CD4-positive, CD25-positive, alpha-beta regulatory T cell (primary cell): ENCODE data around the gene SH3BP5. TPM values are rescaled to one million over a fixed set of nuclear protein-coding genes. Genes with fewer than 3 reads are reported as not detected.

ENCODE experiments used
- ATAC-seq, 2 donors: fragments of 150-1000 bp; cut with Tn5 transposase; one replicate each; pipeline ENCODE4 v1.10.0; 2021; ENCODE audit warnings: low read depth in 2 of 2, moderate number of reproducible peaks in 2 of 2, moderate library complexity in 1 of 2
- DNase-seq, 3 donors: peaks; one replicate each; pipeline versions ENCODE4 v3.0.0 to v3.0.0-alpha.2; 2012 to 2022; ENCODE audit warnings: mixed read lengths in 1 of 3
- H3K27ac ChIP-seq: one replicate; pipeline ENCODE4 v1.7.0; 2013; ENCODE audit warnings: mild to moderate bottlenecking, low read length; ENCODE audit not compliant: insufficient read depth, poor library complexity, severe bottlenecking
- H3K27me3 ChIP-seq: one replicate; pipeline ENCODE4 v1.7.0; 2013; ENCODE audit warnings: low read length; ENCODE audit not compliant: control insufficient read depth, insufficient read depth
- H3K36me3 ChIP-seq: one replicate; pipeline ENCODE4 v1.7.0; 2013; ENCODE audit warnings: mild to moderate bottlenecking, low read length, moderate library complexity; ENCODE audit not compliant: control insufficient read depth, insufficient read depth
- H3K4me1 ChIP-seq: 2 replicates; pipeline ENCODE4 v1.7.0; 2013; ENCODE audit warnings: mild to moderate bottlenecking, low read length; ENCODE audit not compliant: insufficient read depth, control insufficient read depth, poor library complexity, severe bottlenecking
- H3K4me3 ChIP-seq: one replicate; pipeline ENCODE4 v1.7.0; 2013; ENCODE audit warnings: low read depth, mild to moderate bottlenecking, low read length, moderate library complexity
- H3K9me3 ChIP-seq, 2 experiments: 1 replicate in 1 of 2; 2 replicates in 1 of 2; pipeline ENCODE4 v1.7.0; 2013; ENCODE audit warnings: low read length in 2 of 2, mild to moderate bottlenecking in 1 of 2, moderate library complexity in 1 of 2; ENCODE audit not compliant: control insufficient read depth in 2 of 2
- H3K27ac Mint-ChIP-seq, 3 donors: one replicate each; pipeline ENCODE4 v1.8.0; 2020 to 2022; ENCODE audit warnings: mild to moderate bottlenecking in 3 of 3, mixed read lengths in 3 of 3, moderate library complexity in 2 of 3
- H3K27me3 Mint-ChIP-seq: one replicate; pipeline ENCODE4 v1.8.0; 2022; ENCODE audit warnings: mild to moderate bottlenecking, mixed read lengths
- H3K36me3 Mint-ChIP-seq: one replicate; pipeline ENCODE4 v1.8.0; 2020; ENCODE audit warnings: mixed read lengths
- H3K4me1 Mint-ChIP-seq, 4 donors: one replicate each; pipeline ENCODE4 v1.8.0; 2020 to 2022; ENCODE audit warnings: mixed read lengths in 4 of 4, mild to moderate bottlenecking in 1 of 4
- H3K4me3 Mint-ChIP-seq, 4 donors: one replicate each; pipeline ENCODE4 v1.8.0; 2020 to 2022; ENCODE audit warnings: mild to moderate bottlenecking in 4 of 4, mixed read lengths in 4 of 4, moderate library complexity in 3 of 4
- H3K9me3 Mint-ChIP-seq, 7 donors: one replicate each; pipeline ENCODE4 v1.8.0; 2020 to 2022; ENCODE audit warnings: mixed read lengths in 7 of 7, mild to moderate bottlenecking in 3 of 7, moderate library complexity in 2 of 7
- polyA plus RNA-seq, 4 donors: library from polyadenylated mRNA; unstranded; fragments of 300-500 nt; fragmentation: Illumina TruSeq; gene quantifications; one replicate each; pipeline ENCODE4 v1.2.3, GENCODE V29; 2021
- total RNA-seq: library from RNA; stranded (reverse); gene quantifications from one replicate; pipeline ENCODE4 v1.2.3, GENCODE V29; 2022

SH3BP5 gene
- total and polyA plus RNA-seq, 5 donors from 2014 or later: 24.7 to 68.6 (median 32.8) TPM

- DNase-seq (no peak), ATAC-seq (no peak)
- peaks cover 18 to 76% (median 49%) of the 10 kb centered on the region in 4 donors for H3K4me1 Mint-ChIP-seq
- H3K27me3 Mint-ChIP-seq: peaks cover 5% of the 10 kb centered on the region
- H3K9me3 Mint-ChIP-seq: no peaks in the 10 kb centered on the region
- H3K4me3 Mint-ChIP-seq: peak overlapping the region; percentile 26 to 97 (median 94)
- H3K27ac ChIP-seq: no peak overlapping the region
- H3K9me3 ChIP-seq: no peaks in the 10 kb centered on the region
- peak overlapping the region; percentile 85 for H3K4me3 ChIP-seq
- peak overlapping the region in 1 of 3 donors; percentile 40 for H3K27ac Mint-ChIP-seq
- H3K36me3 ChIP-seq: peaks cover 38% of the 10 kb centered on the region
- peaks cover 56% of the 10 kb centered on the region for H3K4me1 ChIP-seq
- peaks cover 28% of the 10 kb centered on the region for H3K36me3 Mint-ChIP-seq
- no peaks in the 10 kb centered on the region for H3K27me3 ChIP-seq
These were observed 2.3 kb downstream of the SH3BP5 start for GRCh38 chr3:15330031-15330596.

- peak overlapping the region in 1 of 3 donors; percentile 40 for H3K27ac Mint-ChIP-seq
- H3K4me3 ChIP-seq: peak overlapping the region; percentile 85
- H3K27ac ChIP-seq: peak overlapping the region; percentile 24
- ATAC-seq: no peak
- peaks cover 63% of the 10 kb centered on the region for H3K4me1 ChIP-seq
- peaks cover 5% of the 10 kb centered on the region for H3K27me3 Mint-ChIP-seq
- peak overlapping the region; percentile 26 to 97 (median 63) for H3K4me3 Mint-ChIP-seq
- H3K4me1 Mint-ChIP-seq: peaks cover 23 to 84% (median 53%) of the 10 kb centered on the region in 4 donors
- no peak for DNase-seq
- no peaks in the 10 kb centered on the region for H3K9me3 Mint-ChIP-seq
- peaks cover 42% of the 10 kb centered on the region for H3K36me3 ChIP-seq
- H3K36me3 Mint-ChIP-seq: peaks cover 30% of the 10 kb centered on the region
- no peaks in the 10 kb centered on the region for H3K27me3 ChIP-seq
- H3K9me3 ChIP-seq: no peaks in the 10 kb centered on the region
These were observed 3.1 kb downstream of the SH3BP5 start for GRCh38 chr3:15329046-15330005.

- H3K27me3 ChIP-seq: no peaks in the 10 kb centered on the region
- no peak overlapping the region for H3K27ac ChIP-seq
- H3K4me1 ChIP-seq: peaks cover 63% of the 10 kb centered on the region
- H3K36me3 ChIP-seq: peaks cover 48% of the 10 kb centered on the region
- no peaks in the 10 kb centered on the region for H3K9me3 ChIP-seq
- H3K4me3 ChIP-seq: no peak overlapping the region
- no peaks in the 10 kb centered on the region for H3K9me3 Mint-ChIP-seq
- H3K27ac Mint-ChIP-seq: peak overlapping the region in 1 of 3 donors; percentile 38
- DNase-seq: peak in 1 of 3 donors; percentile 68
- peak overlapping the region; percentile 36 to 97 (median 74) for H3K4me3 Mint-ChIP-seq
- peaks cover 39% of the 10 kb centered on the region for H3K36me3 Mint-ChIP-seq
- peaks cover 23 to 82% (median 59%) of the 10 kb centered on the region in 4 donors for H3K4me1 Mint-ChIP-seq
- H3K27me3 Mint-ChIP-seq: no peaks in the 10 kb centered on the region
- peak in 1 of 2 donors; percentile 25 for ATAC-seq
These were observed 4.4 kb downstream of the SH3BP5 start for GRCh38 chr3:15327941-15328340.

DNA sequence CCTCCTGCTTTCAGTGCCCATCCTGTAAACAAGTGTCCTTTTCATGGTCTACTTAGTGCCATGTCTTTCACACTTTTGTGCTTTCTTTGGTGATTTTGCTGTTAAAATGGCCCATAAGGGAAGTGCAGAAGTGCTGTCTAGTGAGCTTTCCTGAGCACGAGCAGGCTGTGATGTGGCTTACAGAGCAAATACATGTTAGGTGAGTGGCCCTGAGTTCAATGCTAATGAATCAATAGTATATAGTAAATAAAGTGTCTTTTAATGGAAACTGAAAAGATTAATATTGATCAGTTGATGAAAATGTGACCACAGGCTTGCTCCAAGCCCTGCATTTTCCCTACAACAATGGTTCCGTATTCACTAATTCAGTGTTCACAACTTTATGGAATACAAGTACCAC is 5.7 kb downstream of the SH3BP5 start:
- peaks cover 25 to 82% (median 62%) of the 10 kb centered on the region in 4 donors for H3K4me1 Mint-ChIP-seq
- H3K27me3 ChIP-seq: no peaks in the 10 kb centered on the region
- H3K9me3 ChIP-seq: no peaks in the 10 kb centered on the region
- peaks cover 48% of the 10 kb centered on the region for H3K36me3 ChIP-seq
- H3K36me3 Mint-ChIP-seq: peaks cover 39% of the 10 kb centered on the region
- H3K4me1 ChIP-seq: peaks cover 59% of the 10 kb centered on the region
- H3K4me3 ChIP-seq: no peak overlapping the region
- H3K4me3 Mint-ChIP-seq: no peak overlapping the region
- no peak overlapping the region for H3K27ac ChIP-seq
- no peaks in the 10 kb centered on the region for H3K27me3 Mint-ChIP-seq
- peak overlapping the region in 1 of 3 donors; percentile 34 for H3K27ac Mint-ChIP-seq
- no peak for DNase-seq
- no peak for ATAC-seq
- no peaks in the 10 kb centered on the region for H3K9me3 Mint-ChIP-seq

GRCh38 chr3:15326037-15326436 is 6.3 kb downstream of the SH3BP5 start:
- peak overlapping the region in 2 of 3 donors; percentile 33 to 34 for H3K27ac Mint-ChIP-seq

GRCh38 chr3:15325228-15325627 is 7.2 kb downstream of the SH3BP5 start:
- Mint-ChIP-seq H3K4me1 (peaks cover 29 to 82% (median 65%) of the 10 kb centered on the region in 4 donors), H3K36me3 (peaks cover 42% of the 10 kb centered on the region), H3K27ac (peak overlapping the region in 2 of 3 donors; percentile 57 to 83), H3K4me3 (peak overlapping the region in 1 of 4 donors; percentile 60), H3K27me3 (no peaks in the 10 kb centered on the region), H3K9me3 (no peaks in the 10 kb centered on the region)
- H3K27ac ChIP-seq: no peak overlapping the region
- ATAC-seq (no peak), DNase-seq (no peak)
- peaks cover 46% of the 10 kb centered on the region for H3K36me3 ChIP-seq
- peaks cover 55% of the 10 kb centered on the region for H3K4me1 ChIP-seq
- H3K27me3 ChIP-seq: no peaks in the 10 kb centered on the region
- no peak overlapping the region for H3K4me3 ChIP-seq
- H3K9me3 ChIP-seq: no peaks in the 10 kb centered on the region

More at GRCh38 chr3:15326037-15326436, 6.3 kb downstream of the SH3BP5 start:
- Mint-ChIP-seq H3K27me3 (no peaks in the 10 kb centered on the region), H3K9me3 (no peaks in the 10 kb centered on the region), H3K36me3 (peaks cover 42% of the 10 kb centered on the region), H3K4me1 (peaks cover 25 to 83% (median 65%) of the 10 kb centered on the region in 4 donors), H3K4me3 (no peak overlapping the region)
- Histone ChIP-seq H3K27ac (no peak overlapping the region), H3K36me3 (peaks cover 48% of the 10 kb centered on the region), H3K9me3 (no peaks in the 10 kb centered on the region), H3K4me3 (no peak overlapping the region), H3K27me3 (no peaks in the 10 kb centered on the region), H3K4me1 (peaks cover 57% of the 10 kb centered on the region)
- ATAC-seq: no peak
- DNase-seq: no peak

DNA sequence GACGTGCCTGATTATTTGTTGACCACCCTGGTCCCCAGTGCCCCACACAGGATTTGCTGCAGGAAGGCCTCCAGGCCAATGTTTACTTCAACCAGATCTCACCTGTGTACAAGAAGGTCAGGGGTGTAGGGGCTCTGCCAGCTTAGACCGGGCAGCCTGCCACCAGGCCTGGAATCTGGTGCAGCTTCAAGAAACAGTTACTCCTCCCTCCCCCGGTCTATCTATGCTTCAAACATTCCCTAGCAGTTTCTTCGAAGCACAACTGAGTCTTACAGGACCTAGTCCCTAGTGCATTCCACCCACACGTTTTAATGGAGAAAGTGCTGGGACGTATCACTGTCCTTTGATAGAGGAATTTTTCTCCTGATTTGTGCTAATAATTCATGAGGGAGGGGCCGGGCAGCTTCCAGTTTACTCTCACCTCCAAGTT is 8.0 kb downstream of the SH3BP5 start:
- Histone ChIP-seq H3K4me1 (peaks cover 55% of the 10 kb centered on the region), H3K27ac (no peak overlapping the region), H3K36me3 (peaks cover 38% of the 10 kb centered on the region), H3K4me3 (no peak overlapping the region), H3K27me3 (no peaks in the 10 kb centered on the region), H3K9me3 (no peaks in the 10 kb centered on the region)
- Mint-ChIP-seq H3K4me1 (peaks cover 33 to 82% (median 65%) of the 10 kb centered on the region in 4 donors), H3K36me3 (peaks cover 38% of the 10 kb centered on the region), H3K27ac (peak overlapping the region in 2 of 3 donors; percentile 60 to 65), H3K4me3 (no peak overlapping the region), H3K9me3 (no peaks in the 10 kb centered on the region), H3K27me3 (no peaks in the 10 kb centered on the region)
- ATAC-seq (no peak), DNase-seq (no peak)
